Testis (tissue), 3 donors: ENCODE results near the gene P2RY14. TPM values are rescaled to one million over a fixed set of nuclear protein-coding genes. Genes with fewer than 3 reads are reported as not detected.

Experiments
- DNase-seq: peaks from one replicate; pipeline ENCODE4 v3.0.0-alpha.2; 2019
- H3K27ac ChIP-seq, 2 donors: fragments of 200-600 bp; sonication (generic); one replicate each; pipeline ENCODE4 v1.5.1; 2019
- H3K27me3 ChIP-seq: fragments of 200-600 bp; sonication (generic); one replicate; pipeline ENCODE4 v1.5.1; 2019
- H3K36me3 ChIP-seq: fragments of 200-600 bp; sonication (generic); one replicate; pipeline ENCODE4 v1.5.1; 2017; ENCODE audit warnings: low read depth; ENCODE audit errors: missing control alignments
- H3K4me1 ChIP-seq: fragments of 200-600 bp; sonication (generic); one replicate; pipeline ENCODE4 v1.5.1; 2019
- H3K4me3 ChIP-seq, 2 donors: fragments of 200-600 bp; sonication (generic); one replicate each; pipeline ENCODE4 v1.5.1; 2017 to 2019
- H3K9me3 ChIP-seq: fragments of 200-600 bp; sonication (generic); one replicate; pipeline ENCODE4 v1.5.1; 2017
- CTCF ChIP-seq, 3 experiments: fragments of 450-650 bp in 2 of 3; fragments of 200-600 bp in 1 of 3; sonication (generic) in 1 of 3; IDR thresholded peaks; one replicate each; pipeline ENCODE4 v1.5.1; 2016 to 2019; ENCODE audit warnings: antibody characterized with exemption in 3 of 3, mild to moderate bottlenecking in 2 of 3, moderate library complexity in 1 of 3
- POLR2A ChIP-seq: fragments of 450-650 bp; IDR thresholded peaks from one replicate; pipeline ENCODE4 v1.6.1; 2017; ENCODE audit warnings: antibody characterized with exemption, mild to moderate bottlenecking, moderate library complexity
- WGBS, 2 donors: methylation state at CpG; one replicate each; pipeline ENCODE4 v1.1.5; 2018; 5-methylcytosine and 5-hydroxymethylcytosine counted together
- intact Hi-C: fragments of 100-400 bp; cut with DNase I; formaldehyde crosslinking; loops from one replicate; pipeline ENCODE4 v1.15.1; 2023; ENCODE audit warnings: low total_unique reads
- polyA plus RNA-seq: library from polyadenylated mRNA; stranded (reverse); fragments of 350-450 nt; fragmentation: Illumina TruSeq; extraction: RNeasy Lipid Tissue Mini Kit (QIAGEN cat#74804); gene quantifications from one replicate; pipeline ENCODE4 v1.2.3, GENCODE V29; 2014; ENCODE audit warnings: low read depth, low replicate concordance; ENCODE audit not compliant: insufficient read depth
- total RNA-seq, 2 donors: library from RNA; depleted of rRNA; stranded (reverse); fragments of >200 nt; gene quantifications; one replicate each; pipeline ENCODE4 v1.2.3, GENCODE V29; 2016

P2RY14 gene
- total and polyA plus RNA-seq, 3 donors from 2014 or later = 0.47 to 0.79 (median 0.50) TPM

- TF ChIP-seq POLR2A (no peak), CTCF (IDR thresholded peaks at IDR 0.05) (no peak)
- no peak for DNase-seq
- no peaks in the 10 kb centered on the region for H3K9me3 ChIP-seq
- 72 to 94% methylated on average over 1 of the region's 1 CpG for WGBS, 2 donors
- peaks cover 7% of the 10 kb centered on the region for H3K4me1 ChIP-seq
- H3K27me3 ChIP-seq = no peaks in the 10 kb centered on the region
- H3K4me3 ChIP-seq = no peak overlapping the region
- H3K27ac ChIP-seq = no peak overlapping the region
- H3K36me3 ChIP-seq = no peaks in the 10 kb centered on the region
- intact Hi-C loops = no loop called here
Observed at GRCh38 chr3:151285940-151286339, 7.6 kb upstream of the P2RY14 start.

DNA sequence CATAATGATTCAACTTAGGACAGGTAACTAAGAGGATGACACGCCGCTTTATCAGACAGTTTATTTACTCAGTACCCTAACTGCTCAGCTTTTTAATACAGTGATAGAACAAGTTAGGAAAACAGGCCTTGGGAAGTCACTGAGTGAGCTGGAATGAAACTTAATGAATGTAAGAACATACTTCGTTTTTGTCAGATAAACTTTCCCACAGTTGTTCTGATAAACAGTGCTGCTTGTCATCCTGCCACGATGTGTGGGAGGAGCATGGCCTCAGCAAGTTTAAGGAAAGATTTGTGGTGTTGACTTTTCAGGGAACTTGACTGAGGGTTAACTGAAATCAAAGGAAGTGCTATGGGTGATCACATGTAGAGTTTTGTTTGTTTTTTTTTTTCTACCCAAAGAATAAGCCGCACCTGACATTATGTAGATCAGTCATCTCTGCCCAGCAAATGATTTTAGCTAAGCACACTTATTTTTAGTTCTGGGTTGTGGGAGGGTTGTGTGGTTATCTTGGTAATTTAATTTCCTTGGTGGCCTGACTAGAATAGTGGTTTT, 5.6 kb upstream of the P2RY14 start:
- no peaks in the 10 kb centered on the region for H3K9me3 ChIP-seq
- H3K27ac ChIP-seq = no peak overlapping the region
- intact Hi-C loops = no loop called here
- 36 to 53% methylated on average over 5 of the region's 5 CpGs for WGBS, 2 donors
- no peaks in the 10 kb centered on the region for H3K27me3 ChIP-seq
- DNase-seq = peak; percentile 37
- no peak overlapping the region for H3K4me3 ChIP-seq
- H3K36me3 ChIP-seq = no peaks in the 10 kb centered on the region
- TF ChIP-seq CTCF (IDR thresholded peaks at IDR 0.05) = no peak
- no peak for TF ChIP-seq POLR2A
- H3K4me1 ChIP-seq = peaks cover 7% of the 10 kb centered on the region

DNA sequence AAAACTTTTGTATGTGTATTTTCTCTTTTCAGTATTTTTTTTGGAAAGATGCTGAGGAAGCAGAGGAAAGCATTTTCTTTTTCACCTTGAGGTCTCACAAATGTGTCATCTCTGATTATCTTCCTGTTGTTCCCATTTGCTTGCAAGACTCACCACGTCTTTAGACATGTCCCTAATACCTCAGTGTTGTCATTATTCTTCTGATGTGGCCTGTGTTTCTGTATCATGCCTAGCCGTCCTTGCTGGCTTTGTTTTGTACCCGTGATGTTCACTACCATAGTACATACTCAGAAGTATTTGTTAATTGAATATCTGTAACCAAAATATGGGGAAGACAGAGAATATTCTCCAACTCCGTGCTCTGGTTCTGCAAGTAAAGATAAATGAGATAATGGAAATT, 5.0 kb upstream of the P2RY14 start:
- Histone ChIP-seq H3K36me3 (no peaks in the 10 kb centered on the region), H3K27ac (no peak overlapping the region), H3K27me3 (no peaks in the 10 kb centered on the region), H3K4me3 (no peak overlapping the region), H3K9me3 (no peaks in the 10 kb centered on the region), H3K4me1 (peaks cover 7% of the 10 kb centered on the region)
- DNase-seq = no peak
- 59 to 60% methylated on average over 4 of the region's 4 CpGs for WGBS, 2 donors
- TF ChIP-seq CTCF (IDR thresholded peaks at IDR 0.05) = no peak
- TF ChIP-seq POLR2A = no peak
- intact Hi-C loops = no loop called here

GRCh38 chr3:151282921-151283320, 4.6 kb upstream of the P2RY14 start:
- no peak overlapping the region for H3K4me3 ChIP-seq
- H3K27ac ChIP-seq = no peak overlapping the region
- no peaks in the 10 kb centered on the region for H3K9me3 ChIP-seq
- peak; percentile 53 to 69 (median 69) for TF ChIP-seq CTCF (IDR thresholded peaks at IDR 0.05)
- no peak for TF ChIP-seq POLR2A
- H3K27me3 ChIP-seq = no peaks in the 10 kb centered on the region
- H3K36me3 ChIP-seq = no peaks in the 10 kb centered on the region
- WGBS, 2 donors = 26 to 39% methylated on average over 1 of the region's 1 CpG
- DNase-seq = no peak
- peaks cover 7% of the 10 kb centered on the region for H3K4me1 ChIP-seq
- intact Hi-C loops = no loop called here

GRCh38 chr3:151281671-151282324, 3.5 kb upstream of the P2RY14 start:
- Histone ChIP-seq H3K27me3 (no peaks in the 10 kb centered on the region), H3K27ac (no peak overlapping the region), H3K4me1 (peaks cover 7% of the 10 kb centered on the region), H3K4me3 (no peak overlapping the region), H3K36me3 (no peaks in the 10 kb centered on the region), H3K9me3 (no peaks in the 10 kb centered on the region)
- TF ChIP-seq POLR2A = no peak
- no peak for TF ChIP-seq CTCF (IDR thresholded peaks at IDR 0.05)
- 91% methylated on average over 9 of the region's 9 CpGs for WGBS, 2 donors
- intact Hi-C loops = no loop called here
- DNase-seq = no peak
